BLaER1 (cell line): ENCODE results near the gene CER1.

Experiments used
- H3K27ac ChIP-seq: shearing (Covaris generic); formaldehyde crosslinking; 2 replicates; pipeline ENCODE4 v1.8.1; 2022
- H3K27me3 ChIP-seq: shearing (Covaris generic); formaldehyde crosslinking; 2 replicates; pipeline ENCODE4 v1.8.1; 2022
- H3K36me3 ChIP-seq: shearing (Covaris generic); formaldehyde crosslinking; 2 replicates; pipeline ENCODE4 v1.8.1; 2022
- H3K4me1 ChIP-seq: shearing (Covaris generic); formaldehyde crosslinking; 2 replicates; pipeline ENCODE4 v1.8.1; 2022
- H3K4me2 ChIP-seq: shearing (Covaris generic); formaldehyde crosslinking; 2 replicates; pipeline ENCODE4 v1.8.1; 2022
- H3K4me3 ChIP-seq: shearing (Covaris generic); formaldehyde crosslinking; 2 replicates; pipeline ENCODE4 v1.8.1; 2022
- H3K9ac ChIP-seq: shearing (Covaris generic); formaldehyde crosslinking; 2 replicates; pipeline ENCODE4 v1.8.1; 2022
- H3K9me3 ChIP-seq: shearing (Covaris generic); formaldehyde crosslinking; 2 replicates; pipeline ENCODE4 v1.8.1; 2022
- H4K20me1 ChIP-seq: shearing (Covaris generic); formaldehyde crosslinking; 2 replicates; pipeline ENCODE4 v1.8.1; 2022
- Cebpa-rat ChIP-seq: shearing (Covaris generic); IDR thresholded peaks from 2 replicates; pipeline ENCODE4 v1.8.1; 2022

Gene CER1

DNA sequence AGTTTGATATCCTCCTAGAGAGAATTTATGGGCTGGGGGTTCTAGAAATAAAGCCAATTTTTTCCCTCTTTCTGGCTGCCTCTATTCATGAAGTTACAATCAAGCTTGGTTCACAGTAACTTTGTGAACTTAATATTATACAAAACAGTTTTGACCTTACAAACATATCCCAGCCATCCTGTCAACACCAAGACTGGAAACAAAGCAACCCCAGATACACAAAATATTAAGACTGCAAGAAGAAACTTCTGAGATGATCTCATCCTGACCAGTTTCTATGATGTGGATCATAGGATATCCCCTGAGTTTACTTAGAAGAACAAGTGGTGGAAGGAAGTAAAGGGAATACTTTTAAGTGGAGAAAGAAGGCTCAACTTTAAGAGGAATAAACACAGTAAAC lies 28.3 kb upstream of the CER1 start:
- no peaks in the 10 kb centered on the region for H3K27me3 ChIP-seq
- peaks cover 25% of the 10 kb centered on the region for H3K4me1 ChIP-seq
- H4K20me1 ChIP-seq: no peaks in the 10 kb centered on the region
- H3K27ac ChIP-seq: no peak overlapping the region
- no peak overlapping the region for H3K4me3 ChIP-seq
- no peaks in the 10 kb centered on the region for H3K9me3 ChIP-seq
- no peaks in the 10 kb centered on the region for H3K36me3 ChIP-seq
- no peak for TF ChIP-seq Cebpa-rat
- H3K4me2 ChIP-seq: peak overlapping the region; percentile 71
- no peak overlapping the region for H3K9ac ChIP-seq

DNA sequence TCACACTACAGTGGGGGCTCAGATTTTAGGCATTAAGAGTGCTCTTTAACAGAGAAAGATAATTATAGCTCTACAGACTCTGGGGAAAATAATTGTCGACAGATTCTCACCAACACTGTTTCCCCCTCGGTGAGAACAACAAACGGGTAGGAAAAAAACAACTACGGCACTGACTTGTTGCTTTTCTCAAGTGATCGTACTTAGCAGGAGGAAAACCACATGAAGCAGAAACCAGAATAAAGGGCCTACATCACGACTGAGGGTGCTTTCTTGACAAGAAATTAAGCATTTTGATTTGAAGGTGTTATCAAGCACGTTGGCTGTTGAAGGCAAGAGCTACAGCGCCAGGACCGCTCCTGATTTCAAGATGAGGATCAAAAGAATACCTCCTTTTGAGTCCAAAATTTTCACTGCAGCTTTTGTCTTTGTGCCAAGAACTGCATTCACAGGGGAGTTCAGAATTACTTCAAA lies 27.2 kb upstream of the CER1 start:
- no peak overlapping the region for H3K9ac ChIP-seq
- H3K36me3 ChIP-seq: no peaks in the 10 kb centered on the region
- H3K27me3 ChIP-seq: no peaks in the 10 kb centered on the region
- H3K4me2 ChIP-seq: peak overlapping the region; percentile 71
- no peaks in the 10 kb centered on the region for H3K9me3 ChIP-seq
- H3K27ac ChIP-seq: no peak overlapping the region
- no peaks in the 10 kb centered on the region for H4K20me1 ChIP-seq
- no peak for TF ChIP-seq Cebpa-rat
- H3K4me3 ChIP-seq: no peak overlapping the region
- H3K4me1 ChIP-seq: peaks cover 25% of the 10 kb centered on the region

DNA sequence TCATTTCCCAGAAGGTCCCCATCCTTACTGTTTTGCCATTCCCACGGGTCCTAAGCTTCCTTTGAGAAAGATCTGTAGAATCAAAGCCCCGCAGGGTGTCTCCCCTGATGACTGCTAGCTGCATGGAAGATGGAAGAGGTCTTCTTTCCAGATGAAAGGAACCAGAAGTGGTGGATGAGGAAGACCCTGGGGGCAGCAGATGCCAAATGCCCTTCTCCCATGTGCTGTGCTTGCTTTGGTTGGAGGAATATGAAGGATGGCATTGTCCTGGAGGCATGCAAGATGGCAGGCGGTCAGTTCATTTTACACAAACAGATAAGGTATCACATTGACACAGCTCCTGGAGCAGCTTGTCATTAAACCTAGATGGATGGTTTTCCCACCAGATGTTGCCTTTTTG lies 25.8 kb upstream of the CER1 start:
- no peak overlapping the region for H3K9ac ChIP-seq

DNA sequence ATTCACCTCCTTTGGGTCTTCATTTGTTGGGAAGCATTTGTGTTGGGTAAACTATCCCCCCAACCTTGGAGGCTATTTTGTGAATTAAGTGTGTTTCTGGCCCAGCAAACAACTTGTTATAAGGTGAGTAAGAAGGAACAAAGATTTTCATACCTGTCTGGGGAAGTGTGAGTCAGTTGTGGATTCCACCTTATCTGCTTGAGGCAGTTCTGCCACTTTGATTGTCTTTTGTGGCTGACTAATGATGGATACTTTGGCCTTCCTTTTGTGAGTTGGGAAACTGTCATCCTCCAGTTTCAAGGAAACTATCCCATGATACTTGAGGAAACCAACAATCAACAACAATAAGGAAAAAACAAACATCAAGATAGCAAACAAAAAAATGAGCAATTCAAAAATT lies 24.6 kb upstream of the CER1 start:
- TF ChIP-seq Cebpa-rat: no peak
- no peak overlapping the region for H3K27ac ChIP-seq

More for the DNA sequence above, 25.8 kb upstream of the CER1 start:
- peaks cover 25% of the 10 kb centered on the region for H3K4me1 ChIP-seq
- H3K9me3 ChIP-seq: no peaks in the 10 kb centered on the region
- no peak overlapping the region for H3K4me3 ChIP-seq
- TF ChIP-seq Cebpa-rat: no peak
- H3K36me3 ChIP-seq: no peaks in the 10 kb centered on the region
- no peak overlapping the region for H3K27ac ChIP-seq
- no peak overlapping the region for H3K4me2 ChIP-seq
- H3K27me3 ChIP-seq: no peaks in the 10 kb centered on the region
- H4K20me1 ChIP-seq: no peaks in the 10 kb centered on the region

DNA sequence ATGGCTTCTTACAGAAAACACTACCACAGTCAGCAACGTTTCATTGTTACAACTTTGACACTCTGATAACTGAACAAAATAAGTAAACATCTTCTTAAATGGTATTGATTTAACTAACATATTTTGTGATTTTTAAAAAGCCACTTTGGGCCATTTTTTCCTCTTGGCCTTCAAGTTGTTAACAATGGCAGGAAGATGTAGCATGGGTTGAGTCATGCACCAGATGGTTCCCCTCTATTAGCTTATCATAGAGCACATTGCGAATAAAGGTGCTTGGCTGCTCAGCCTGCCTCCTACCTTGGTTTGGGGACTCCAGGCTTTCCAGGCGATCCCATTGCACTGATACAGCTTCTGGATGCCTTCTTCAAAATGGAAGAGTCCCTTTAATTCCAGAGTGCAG lies 24.1 kb upstream of the CER1 start:
- no peak overlapping the region for H3K4me2 ChIP-seq
- TF ChIP-seq Cebpa-rat: no peak
- H4K20me1 ChIP-seq: no peaks in the 10 kb centered on the region
- H3K9me3 ChIP-seq: no peaks in the 10 kb centered on the region
- no peak overlapping the region for H3K27ac ChIP-seq
- H3K4me3 ChIP-seq: no peak overlapping the region
- H3K9ac ChIP-seq: no peak overlapping the region
- H3K36me3 ChIP-seq: no peaks in the 10 kb centered on the region
- no peaks in the 10 kb centered on the region for H3K27me3 ChIP-seq
- H3K4me1 ChIP-seq: peaks cover 25% of the 10 kb centered on the region

More for the DNA sequence above, 24.6 kb upstream of the CER1 start:
- peaks cover 25% of the 10 kb centered on the region for H3K4me1 ChIP-seq
- no peaks in the 10 kb centered on the region for H3K9me3 ChIP-seq
- no peak overlapping the region for H3K9ac ChIP-seq
- no peaks in the 10 kb centered on the region for H3K36me3 ChIP-seq
- H3K27me3 ChIP-seq: no peaks in the 10 kb centered on the region
- no peak overlapping the region for H3K4me2 ChIP-seq
- H4K20me1 ChIP-seq: no peaks in the 10 kb centered on the region
- H3K4me3 ChIP-seq: no peak overlapping the region

DNA sequence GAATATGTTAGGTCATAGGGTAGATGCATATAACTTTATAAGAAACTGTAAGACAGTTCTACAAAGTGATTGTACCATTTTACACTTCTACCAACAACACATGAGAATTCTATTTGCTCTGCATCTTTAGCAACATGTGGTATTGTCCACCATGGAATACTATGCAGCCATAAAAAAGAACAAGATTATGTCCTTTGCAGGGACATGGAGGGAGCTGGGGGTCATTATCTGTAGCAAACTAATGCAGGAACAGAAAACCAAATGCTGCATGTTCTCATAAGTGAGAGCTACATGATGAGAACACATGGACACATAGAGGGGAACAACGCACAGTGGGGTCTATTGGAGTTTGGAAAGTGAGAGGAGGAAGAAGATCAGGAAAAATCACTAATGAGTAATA lies 22.2 kb upstream of the CER1 start:
- Histone ChIP-seq H3K36me3 (no peaks in the 10 kb centered on the region), H4K20me1 (no peaks in the 10 kb centered on the region), H3K4me2 (no peak overlapping the region), H3K27me3 (no peaks in the 10 kb centered on the region), H3K4me3 (no peak overlapping the region), H3K9me3 (no peaks in the 10 kb centered on the region), H3K4me1 (peaks cover 8% of the 10 kb centered on the region), H3K27ac (no peak overlapping the region), H3K9ac (no peak overlapping the region)
- no peak for TF ChIP-seq Cebpa-rat

DNA sequence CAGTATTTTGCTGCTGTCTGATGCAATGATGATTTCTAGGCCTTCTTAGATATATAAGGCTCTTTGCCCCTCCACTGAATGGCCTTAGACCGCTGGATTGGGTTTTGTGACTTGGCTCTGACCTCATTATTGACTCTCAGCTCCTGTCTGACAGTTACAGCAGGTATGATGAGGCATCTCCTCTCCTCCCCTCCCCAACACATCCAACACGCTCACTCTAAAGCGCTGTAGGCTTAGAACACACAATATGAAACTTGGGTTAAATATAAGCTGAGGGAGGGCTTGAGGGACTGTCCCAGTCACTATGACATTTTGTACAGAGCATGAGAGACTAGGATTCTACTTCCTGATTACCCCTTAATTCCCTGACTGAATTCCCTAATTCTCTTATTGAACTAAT lies 18.8 kb upstream of the CER1 start:
- H4K20me1 ChIP-seq: no peaks in the 10 kb centered on the region
- no peak for TF ChIP-seq Cebpa-rat
- no peak overlapping the region for H3K9ac ChIP-seq
- no peaks in the 10 kb centered on the region for H3K9me3 ChIP-seq
- H3K4me3 ChIP-seq: no peak overlapping the region
- no peak overlapping the region for H3K27ac ChIP-seq
- H3K4me2 ChIP-seq: no peak overlapping the region
- H3K36me3 ChIP-seq: no peaks in the 10 kb centered on the region
- no peaks in the 10 kb centered on the region for H3K27me3 ChIP-seq
- H3K4me1 ChIP-seq: no peaks in the 10 kb centered on the region

DNA sequence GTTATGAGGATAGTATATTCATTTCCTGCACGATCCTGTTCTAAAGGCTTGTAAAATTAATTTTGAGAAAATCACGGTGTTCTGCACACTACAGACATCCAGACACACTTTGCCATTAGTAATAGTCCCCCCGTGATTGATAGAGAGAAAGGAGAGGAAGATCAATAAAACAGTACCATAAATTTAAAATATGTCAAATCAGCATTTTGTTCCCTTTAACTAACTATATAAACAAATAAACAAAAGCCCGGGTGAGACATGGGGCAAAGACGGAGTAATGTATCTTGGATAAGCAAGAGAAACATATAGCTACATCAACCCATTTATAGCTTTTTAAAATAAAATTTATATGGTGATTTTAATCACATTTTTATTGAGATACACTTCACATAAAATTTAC lies 10.6 kb upstream of the CER1 start:
- Histone ChIP-seq H3K4me1 (no peaks in the 10 kb centered on the region), H3K9ac (no peak overlapping the region), H4K20me1 (no peaks in the 10 kb centered on the region), H3K9me3 (no peaks in the 10 kb centered on the region), H3K4me3 (no peak overlapping the region), H3K27ac (no peak overlapping the region), H3K36me3 (no peaks in the 10 kb centered on the region), H3K27me3 (no peaks in the 10 kb centered on the region), H3K4me2 (no peak overlapping the region)
- no peak for TF ChIP-seq Cebpa-rat

DNA sequence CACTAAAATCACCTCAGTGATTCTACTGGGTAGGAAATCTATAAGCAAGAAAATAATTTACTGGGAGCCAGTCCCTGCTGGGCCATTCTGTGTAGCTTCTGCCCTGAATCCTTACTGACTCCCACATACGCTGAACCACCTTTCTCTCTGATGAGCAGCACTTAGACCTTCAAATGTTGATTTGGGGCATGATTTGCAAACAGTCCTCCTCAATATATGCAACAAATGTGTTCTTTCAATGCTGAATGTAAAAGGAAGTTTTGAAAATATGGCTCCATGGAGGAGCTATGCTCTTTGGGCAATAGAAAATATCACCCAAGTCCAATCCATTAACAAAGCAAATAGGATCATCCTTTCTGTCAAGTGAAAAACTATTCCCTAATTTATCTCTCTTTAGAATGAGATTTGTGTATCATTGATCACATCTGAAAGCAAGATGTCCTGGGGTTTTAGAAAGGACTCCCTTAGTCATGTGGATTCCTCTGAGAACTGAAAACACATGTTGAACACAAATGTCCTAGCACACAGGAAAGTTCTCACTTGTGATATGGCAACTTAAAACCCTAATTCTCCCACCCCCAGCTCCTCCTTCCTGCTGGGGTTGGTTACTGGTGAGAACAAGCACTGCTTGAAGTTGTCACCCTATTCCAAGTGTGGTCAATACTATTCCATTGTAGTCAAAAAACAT lies 8.9 kb upstream of the CER1 start:
- no peaks in the 10 kb centered on the region for H3K4me1 ChIP-seq
- no peak overlapping the region for H3K4me2 ChIP-seq
- no peak overlapping the region for H3K4me3 ChIP-seq
- H4K20me1 ChIP-seq: no peaks in the 10 kb centered on the region
- no peaks in the 10 kb centered on the region for H3K27me3 ChIP-seq
- no peaks in the 10 kb centered on the region for H3K9me3 ChIP-seq
- no peak overlapping the region for H3K9ac ChIP-seq
- H3K36me3 ChIP-seq: no peaks in the 10 kb centered on the region
- H3K27ac ChIP-seq: no peak overlapping the region
- TF ChIP-seq Cebpa-rat: no peak

DNA sequence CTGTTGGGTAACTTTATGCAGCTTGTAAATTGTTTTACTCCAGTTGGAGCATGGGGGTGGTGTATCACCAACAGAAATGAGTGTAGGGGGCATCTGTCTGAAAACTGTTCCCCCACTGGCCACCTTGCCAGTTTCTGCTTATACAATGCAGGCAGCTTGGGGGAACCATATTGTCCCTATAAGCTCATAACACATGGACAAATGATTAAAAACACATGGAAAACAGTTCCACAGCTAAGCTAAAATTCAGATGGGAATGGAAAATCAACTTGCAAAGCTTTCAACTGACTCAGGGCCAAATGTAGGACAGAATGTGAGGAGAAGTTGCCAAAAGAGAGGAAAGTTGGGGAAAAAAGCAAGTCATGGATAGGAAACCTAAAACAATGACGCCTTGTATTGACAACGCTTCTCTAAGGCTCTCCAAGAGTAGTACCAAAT lies 7.9 kb upstream of the CER1 start:
- H3K4me1 ChIP-seq: no peaks in the 10 kb centered on the region
- no peaks in the 10 kb centered on the region for H3K36me3 ChIP-seq
- no peaks in the 10 kb centered on the region for H3K9me3 ChIP-seq
- no peak overlapping the region for H3K9ac ChIP-seq
- H3K4me3 ChIP-seq: no peak overlapping the region
- no peak overlapping the region for H3K4me2 ChIP-seq
- H4K20me1 ChIP-seq: no peaks in the 10 kb centered on the region
- no peak overlapping the region for H3K27ac ChIP-seq
- H3K27me3 ChIP-seq: no peaks in the 10 kb centered on the region
- no peak for TF ChIP-seq Cebpa-rat

DNA sequence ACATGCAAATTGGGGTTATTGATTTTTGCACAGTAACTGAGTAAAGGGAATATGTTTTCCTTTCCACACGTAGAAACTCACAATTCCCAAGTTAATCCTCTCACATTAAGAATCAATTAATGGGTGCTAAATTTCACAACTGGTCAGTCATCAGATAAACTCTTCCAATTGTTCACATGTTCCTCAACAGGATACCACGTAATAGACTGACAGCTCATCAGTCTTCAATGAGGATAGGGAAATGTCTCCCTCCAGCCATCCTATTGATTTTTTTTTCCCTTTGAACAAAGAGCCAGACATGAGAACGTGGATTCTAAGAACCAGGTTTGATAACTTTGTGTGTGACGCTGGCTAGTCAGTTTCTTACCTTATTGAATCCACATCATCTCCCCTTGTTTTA lies 768 bp upstream of the CER1 start:
- H3K9ac ChIP-seq: no peak overlapping the region
- H3K27ac ChIP-seq: no peak overlapping the region
- H3K4me1 ChIP-seq: no peaks in the 10 kb centered on the region
- no peak overlapping the region for H3K4me2 ChIP-seq
- H3K4me3 ChIP-seq: no peak overlapping the region
- H3K9me3 ChIP-seq: no peaks in the 10 kb centered on the region
- H3K27me3 ChIP-seq: no peaks in the 10 kb centered on the region
- H4K20me1 ChIP-seq: no peaks in the 10 kb centered on the region
- H3K36me3 ChIP-seq: no peaks in the 10 kb centered on the region
- TF ChIP-seq Cebpa-rat: no peak
